H1 (cell line): Measurements from ENCODE around the gene SEMA4C. TPM values are rescaled to one million over a fixed set of nuclear protein-coding genes. Genes with fewer than 3 reads are reported as not detected.

ENCODE experiments used
- CBX5 ChIP-seq: fragments of 300-800, 300-1000 bp; sonication (generic); IDR thresholded peaks from 2 replicates; pipeline ENCODE4 v1.7.1; 2016; ENCODE audit warnings: antibody characterized with exemption, low read length, low read depth
- CBX8 ChIP-seq: fragments of 300-800, 300-1000 bp; sonication (generic); IDR thresholded peaks from 2 replicates; pipeline ENCODE4 v1.7.1; 2016; ENCODE audit warnings: low read depth, low read length, borderline replicate concordance
- CHD2 ChIP-seq: IDR thresholded peaks from 2 replicates; pipeline ENCODE4 v1.6.1; 2012; ENCODE audit warnings: low read length, improper control_type of control experiment
- FOSL1 ChIP-seq: IDR thresholded peaks from 2 replicates; pipeline ENCODE4 v1.6.1; 2011; ENCODE audit warnings: mild to moderate bottlenecking, low read depth, low read length, moderate library complexity; ENCODE audit not compliant: insufficient read depth
- RAD21 ChIP-seq, 2 experiments: IDR thresholded peaks in 1 of 2; conservative IDR thresholded peaks in 1 of 2; 2 replicates each; pipeline ENCODE4 v1.6.1; 2011; ENCODE audit warnings: low read depth in 2 of 2, low read length in 2 of 2, improper control_type of control experiment in 1 of 2, inconsistent platforms in 1 of 2, mild to moderate bottlenecking in 1 of 2, moderate library complexity in 1 of 2
- polyA plus RNA-seq, 7 experiments: library from polyadenylated mRNA; depleted of rRNA in 3 of 7; stranded (reverse) in 5 of 7; unstranded in 2 of 7; fragments of >200 nt in 5 of 7; fragments of 200-250 nt in 2 of 7; gene quantifications; 1 replicate in 5 of 7; 2 replicates in 1 of 7; 4 replicates in 1 of 7; pipeline versions ENCODE4 v1.2.1 to v1.2.3, GENCODE V29; 2011 to 2013; ENCODE audit warnings: missing spikeins in 2 of 7, mixed read lengths in 2 of 7
- total RNA-seq: library from RNA; stranded (reverse); fragmentation: NEBNext Ultra II Directional; extraction: Animal tissue kit (Norgen Biotek cat#: 25700); gene quantifications from 2 replicates; pipeline ENCODE4 v1.2.1, GENCODE V29; 2021

SEMA4C gene
- total and polyA plus RNA-seq, 2 of the 8 experiments (the other 6 are each of a cell fraction or from before 2014, with no cell fraction given) = 47.5 to 67.3 TPM

GRCh38 chr2:96879545-96880040 is 9.7 kb upstream of the SEMA4C start (continued):
- TF ChIP-seq FOSL1 (no peak), CBX5 (no peak), RAD21 (IDR thresholded peaks at IDR 0.05 in 1 of 2, conservative IDR thresholded peaks at IDR 0.05 in 1 of 2; ENCODE audit: low read depth in 2 of 2, low read length in 2 of 2) (no peak), CHD2 (no peak), CBX8 (no peak)
- TF ChIP-seq, all 59 proteins: peak for 0
